ENCODE measurements around the gene MAMSTR. TPM values are rescaled to one million over a fixed set of nuclear protein-coding genes. Genes with fewer than 3 reads are reported as not detected.

MAMSTR gene
- total and polyA plus RNA-seq, 4 donors = 0.48 to 1.5 (median 1.2) TPM

GRCh38 chr19:48746110-48746509, 26.6 kb upstream of the MAMSTR start:
- Histone ChIP-seq H3K36me3 (ENCODE audit: control insufficient read depth in 4 of 4, insufficient read depth in 4 of 4, low read length in 4 of 4) (peaks cover 0 to 10% (median 0%) of the 10 kb centered on the region in 4 donors), H3K27me3 (ENCODE audit: control insufficient read depth in 3 of 3, insufficient read depth in 3 of 3, low read length in 2 of 3) (peaks cover 0 to 15% (median 9%) of the 10 kb centered on the region in 3 donors), H3K4me1 (ENCODE audit: control insufficient read depth in 5 of 5, insufficient read depth in 5 of 5, low read length in 5 of 5) (peaks cover 0 to 16% (median 4%) of the 10 kb centered on the region in 5 donors), H3K4me3 (no peak overlapping the region), H3K27ac (ENCODE audit: low read depth in 1 of 2, low read length in 1 of 2) (no peak overlapping the region), H3K9ac (ENCODE audit: insufficient read depth in 1 of 2, low read length in 2 of 2) (no peak overlapping the region), H3K9me3 (ENCODE audit: control insufficient read depth in 4 of 4, insufficient read depth in 3 of 4, low read length in 3 of 4) (peaks cover 0 to 2% (median 0%) of the 10 kb centered on the region in 4 donors)
- no peak for DNase-seq
- WGBS, 2 donors = 77 to 78% methylated on average over 8 of the region's 8 CpGs
- TF ChIP-seq, protein P1, sequence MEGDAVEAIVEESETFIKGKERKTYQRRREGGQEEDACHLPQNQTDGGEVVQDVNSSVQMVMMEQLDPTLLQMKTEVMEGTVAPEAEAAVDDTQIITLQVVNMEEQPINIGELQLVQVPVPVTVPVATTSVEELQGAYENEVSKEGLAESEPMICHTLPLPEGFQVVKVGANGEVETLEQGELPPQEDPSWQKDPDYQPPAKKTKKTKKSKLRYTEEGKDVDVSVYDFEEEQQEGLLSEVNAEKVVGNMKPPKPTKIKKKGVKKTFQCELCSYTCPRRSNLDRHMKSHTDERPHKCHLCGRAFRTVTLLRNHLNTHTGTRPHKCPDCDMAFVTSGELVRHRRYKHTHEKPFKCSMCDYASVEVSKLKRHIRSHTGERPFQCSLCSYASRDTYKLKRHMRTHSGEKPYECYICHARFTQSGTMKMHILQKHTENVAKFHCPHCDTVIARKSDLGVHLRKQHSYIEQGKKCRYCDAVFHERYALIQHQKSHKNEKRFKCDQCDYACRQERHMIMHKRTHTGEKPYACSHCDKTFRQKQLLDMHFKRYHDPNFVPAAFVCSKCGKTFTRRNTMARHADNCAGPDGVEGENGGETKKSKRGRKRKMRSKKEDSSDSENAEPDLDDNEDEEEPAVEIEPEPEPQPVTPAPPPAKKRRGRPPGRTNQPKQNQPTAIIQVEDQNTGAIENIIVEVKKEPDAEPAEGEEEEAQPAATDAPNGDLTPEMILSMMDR (IDR thresholded peaks at IDR 0.05; ENCODE audit: control extremely low read depth, extremely low read depth) = no peak
- ATAC-seq (ENCODE audit: insufficient read depth, low FRiP score) = no peak

GRCh38 chr19:48745208-48745995, 25.9 kb upstream of the MAMSTR start:
- 36 to 38% methylated on average over 33 of the region's 33 CpGs for WGBS, 2 donors
- no peak for ATAC-seq (ENCODE audit: insufficient read depth, low FRiP score)

GRCh38 chr19:48742096-48742495, 22.6 kb upstream of the MAMSTR start:
- H3K4me1 ChIP-seq (ENCODE audit: control insufficient read depth in 5 of 5, insufficient read depth in 5 of 5, low read length in 5 of 5) = peaks cover 0 to 19% (median 2%) of the 10 kb centered on the region in 5 donors
- no peak overlapping the region for H3K4me3 ChIP-seq
- no peaks in the 10 kb centered on the region for H3K36me3 ChIP-seq (ENCODE audit: control insufficient read depth in 4 of 4, insufficient read depth in 4 of 4, low read length in 4 of 4)
- H3K9ac ChIP-seq (ENCODE audit: insufficient read depth in 1 of 2, low read length in 2 of 2) = no peak overlapping the region
- TF ChIP-seq, protein P1 (IDR thresholded peaks at IDR 0.05; ENCODE audit: control extremely low read depth, extremely low read depth) = no peak
- WGBS, 2 donors = 91 to 92% methylated on average over 11 of the region's 11 CpGs
- ATAC-seq (ENCODE audit: insufficient read depth, low FRiP score) (no peak), DNase-seq (no peak)
- peak overlapping the region; percentile 2 to 64 for H3K27ac ChIP-seq (ENCODE audit: low read depth in 1 of 2, low read length in 1 of 2)
- H3K9me3 ChIP-seq (ENCODE audit: control insufficient read depth in 4 of 4, insufficient read depth in 3 of 4, low read length in 3 of 4) = peaks cover 0 to 2% (median 0%) of the 10 kb centered on the region in 4 donors
- H3K27me3 ChIP-seq (ENCODE audit: control insufficient read depth in 3 of 3, insufficient read depth in 3 of 3, low read length in 2 of 3) = peaks cover 0 to 21% (median 19%) of the 10 kb centered on the region in 3 donors

More at GRCh38 chr19:48745208-48745995, 25.9 kb upstream of the MAMSTR start:
- no peak overlapping the region for H3K27ac ChIP-seq (ENCODE audit: low read depth in 1 of 2, low read length in 1 of 2)
- H3K27me3 ChIP-seq (ENCODE audit: control insufficient read depth in 3 of 3, insufficient read depth in 3 of 3, low read length in 2 of 3) = peaks cover 0 to 18% (median 12%) of the 10 kb centered on the region in 3 donors
- peak; percentile 61 to 71 (median 67) for DNase-seq
- H3K4me3 ChIP-seq = no peak overlapping the region
- no peak overlapping the region for H3K9ac ChIP-seq (ENCODE audit: insufficient read depth in 1 of 2, low read length in 2 of 2)
- TF ChIP-seq, protein P1 (IDR thresholded peaks at IDR 0.05; ENCODE audit: control extremely low read depth, extremely low read depth) = no peak
- peaks cover 0 to 14% (median 5%) of the 10 kb centered on the region in 5 donors for H3K4me1 ChIP-seq (ENCODE audit: control insufficient read depth in 5 of 5, insufficient read depth in 5 of 5, low read length in 5 of 5)
- H3K36me3 ChIP-seq (ENCODE audit: control insufficient read depth in 4 of 4, insufficient read depth in 4 of 4, low read length in 4 of 4) = peaks cover 0 to 9% (median 0%) of the 10 kb centered on the region in 4 donors
- peaks cover 0 to 2% (median 0%) of the 10 kb centered on the region in 4 donors for H3K9me3 ChIP-seq (ENCODE audit: control insufficient read depth in 4 of 4, insufficient read depth in 3 of 4, low read length in 3 of 4)
